Uterus (tissue), 4 donors: Measurements from ENCODE around the gene OXCT1. TPM values are rescaled to one million over a fixed set of nuclear protein-coding genes. Genes with fewer than 3 reads are reported as not detected.

ENCODE experiments used
- DNase-seq, 2 donors: peaks; one replicate each; pipeline ENCODE4 v3.0.0-alpha.2; 2019 to 2020
- H3K27ac ChIP-seq, 2 donors: fragments of 200-600 bp; sonication (generic); 1 replicate in 1 of 2; 2 replicates in 1 of 2; pipeline ENCODE4 v1.5.1; 2016 to 2018
- H3K27me3 ChIP-seq, 2 donors: fragments of 200-600 bp; sonication (generic); one replicate each; pipeline ENCODE4 v1.5.1; 2018 to 2019; ENCODE audit warnings: control low read depth in 1 of 2
- H3K36me3 ChIP-seq, 2 donors: fragments of 200-600 bp; sonication (generic); one replicate each; pipeline ENCODE4 v1.5.1; 2019; ENCODE audit warnings: control low read depth in 1 of 2
- H3K4me1 ChIP-seq, 2 donors: fragments of 200-600 bp; sonication (generic); one replicate each; pipeline ENCODE4 v1.5.1; 2018 to 2019; ENCODE audit warnings: control low read depth in 1 of 2
- H3K4me3 ChIP-seq, 2 donors: fragments of 200-600 bp; sonication (generic); 1 replicate in 1 of 2; 2 replicates in 1 of 2; pipeline ENCODE4 v1.5.1; 2018 to 2019; ENCODE audit warnings: mild to moderate bottlenecking in 1 of 2
- H3K9me3 ChIP-seq, 2 donors: fragments of 200-600 bp; sonication (generic); one replicate each; pipeline ENCODE4 v1.5.1; 2019; ENCODE audit warnings: control low read depth in 1 of 2
- CTCF ChIP-seq, 4 experiments: fragments of 200-600 bp in 2 of 4; fragments of 450-650 bp in 2 of 4; sonication (generic) in 2 of 4; IDR thresholded peaks; one replicate each; pipeline ENCODE4 v1.5.1; 2016 to 2019; ENCODE audit warnings: antibody characterized with exemption in 4 of 4, mild to moderate bottlenecking in 2 of 4, moderate library complexity in 1 of 4
- POLR2A ChIP-seq, 2 donors: fragments of 450-650 bp; IDR thresholded peaks; one replicate each; pipeline ENCODE4 v1.6.1; 2016; ENCODE audit warnings: antibody characterized with exemption in 2 of 2, mild to moderate bottlenecking in 1 of 2, moderate library complexity in 1 of 2
- intact Hi-C: fragments of 100-400 bp; cut with DNase I; formaldehyde crosslinking; loops from one replicate; pipeline ENCODE4 v1.15.1; 2023; ENCODE audit warnings: low total_unique reads
- total RNA-seq, 4 donors: library from RNA; depleted of rRNA in 3 of 4; stranded (reverse); fragments of >200 nt in 3 of 4; gene quantifications; one replicate each; pipeline versions ENCODE4 v1.1.0 to v1.2.4, GENCODE V29; 2014 to 2023
- donor health status: DM: yes; HTN: yes; CAD: no.

OXCT1 gene
- total RNA-seq, 4 donors from 2014 or later = 11.2 to 37.3 (median 27.0) TPM

GRCh38 chr5:41822036-41822435 is 48.2 kb downstream of the OXCT1 start:
- TF ChIP-seq CTCF (IDR thresholded peaks at IDR 0.05) (no peak), POLR2A (IDR thresholded peaks at IDR 0.05) (no peak)
- DNase-seq = no peak
- Histone ChIP-seq H3K27ac (no peak overlapping the region), H3K4me1 (no peaks in the 10 kb centered on the region), H3K36me3 (no peaks in the 10 kb centered on the region), H3K27me3 (no peaks in the 10 kb centered on the region), H3K4me3 (no peak overlapping the region), H3K9me3 (no peaks in the 10 kb centered on the region)
- intact Hi-C loops = no loop called here

- Histone ChIP-seq H3K4me3 (no peak overlapping the region), H3K9me3 (no peaks in the 10 kb centered on the region), H3K27ac (no peak overlapping the region), H3K36me3 (no peaks in the 10 kb centered on the region), H3K27me3 (no peaks in the 10 kb centered on the region), H3K4me1 (no peaks in the 10 kb centered on the region)
- intact Hi-C loops = no loop called here
- no peak for DNase-seq
- TF ChIP-seq POLR2A (IDR thresholded peaks at IDR 0.05) (no peak), CTCF (IDR thresholded peaks at IDR 0.05) (no peak)
Measured at GRCh38 chr5:41821051-41821450, 49.2 kb downstream of the OXCT1 start.

DNA sequence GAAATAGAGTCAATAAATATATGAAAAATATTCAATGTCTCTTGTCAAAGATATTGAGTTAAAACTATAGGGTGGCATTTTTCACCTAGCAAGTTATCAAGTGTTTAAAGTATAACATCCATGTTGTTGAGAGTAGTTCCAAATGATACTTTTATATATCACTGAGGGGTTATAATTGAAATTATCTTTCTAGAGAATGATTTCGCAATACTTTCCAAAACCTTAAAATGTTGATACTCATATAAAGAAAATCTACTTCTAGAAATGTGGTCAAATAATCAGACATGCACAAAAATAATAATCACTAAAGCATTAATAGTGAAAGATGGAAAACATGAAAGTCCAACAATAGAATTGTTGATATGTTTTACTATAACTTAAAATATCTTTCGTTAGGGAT is 50.1 kb downstream of the OXCT1 start:
- no peaks in the 10 kb centered on the region for H3K9me3 ChIP-seq
- H3K4me3 ChIP-seq = no peak overlapping the region
- TF ChIP-seq CTCF (IDR thresholded peaks at IDR 0.05) (no peak), POLR2A (IDR thresholded peaks at IDR 0.05) (no peak)
- DNase-seq = no peak
- H3K27me3 ChIP-seq = no peaks in the 10 kb centered on the region
- no peaks in the 10 kb centered on the region for H3K36me3 ChIP-seq
- H3K4me1 ChIP-seq = no peaks in the 10 kb centered on the region
- H3K27ac ChIP-seq = no peak overlapping the region
- intact Hi-C loops = no loop called here

DNA sequence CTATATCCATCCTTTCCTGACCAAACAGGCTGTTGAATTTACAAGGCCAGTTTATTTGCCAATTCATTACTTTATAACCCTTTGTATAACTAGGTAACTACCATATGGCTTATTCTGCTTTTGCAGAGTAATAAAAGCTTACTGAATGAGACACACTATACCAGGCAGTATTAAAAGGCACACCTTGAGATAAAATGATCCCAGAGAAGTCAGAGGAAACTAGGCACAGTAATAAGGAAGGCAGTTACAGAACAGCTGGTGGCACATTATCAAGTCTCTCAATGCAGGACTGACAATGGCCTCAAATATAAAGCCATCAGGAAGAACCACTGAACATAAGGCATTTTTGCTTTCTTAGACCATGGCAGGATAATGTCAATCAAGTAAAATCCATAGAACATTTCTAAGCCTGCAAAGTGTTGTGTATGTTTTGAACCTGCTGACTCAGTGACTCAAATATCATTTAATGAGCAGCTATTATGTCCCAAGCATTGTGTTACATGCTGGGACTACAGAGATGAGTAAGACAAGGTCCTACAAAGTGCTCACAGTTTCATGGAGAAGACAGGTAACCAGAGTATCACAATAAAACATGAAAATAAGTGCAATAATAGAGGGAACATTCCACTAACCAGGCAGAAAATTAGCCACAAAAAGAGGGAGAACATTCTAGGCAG is 52.5 kb downstream of the OXCT1 start:
- no peak for TF ChIP-seq CTCF (IDR thresholded peaks at IDR 0.05)
- TF ChIP-seq POLR2A (IDR thresholded peaks at IDR 0.05) = no peak
- no peaks in the 10 kb centered on the region for H3K36me3 ChIP-seq
- no peaks in the 10 kb centered on the region for H3K4me1 ChIP-seq
- no peak overlapping the region for H3K27ac ChIP-seq
- intact Hi-C loops = no loop called here
- DNase-seq = no peak
- no peaks in the 10 kb centered on the region for H3K27me3 ChIP-seq
- no peak overlapping the region for H3K4me3 ChIP-seq
- no peaks in the 10 kb centered on the region for H3K9me3 ChIP-seq

- TF ChIP-seq CTCF (IDR thresholded peaks at IDR 0.05) (no peak), POLR2A (IDR thresholded peaks at IDR 0.05) (no peak)
- intact Hi-C loops = no loop called here
- Histone ChIP-seq H3K4me3 (no peak overlapping the region), H3K9me3 (no peaks in the 10 kb centered on the region), H3K36me3 (no peaks in the 10 kb centered on the region), H3K27ac (no peak overlapping the region), H3K27me3 (no peaks in the 10 kb centered on the region), H3K4me1 (no peaks in the 10 kb centered on the region)
- DNase-seq = no peak
Measured at GRCh38 chr5:41815663-41816229, 54.5 kb downstream of the OXCT1 start.
